ENCODE measurements around the gene SPARCL1.

- TF ChIP-seq, protein P1, sequence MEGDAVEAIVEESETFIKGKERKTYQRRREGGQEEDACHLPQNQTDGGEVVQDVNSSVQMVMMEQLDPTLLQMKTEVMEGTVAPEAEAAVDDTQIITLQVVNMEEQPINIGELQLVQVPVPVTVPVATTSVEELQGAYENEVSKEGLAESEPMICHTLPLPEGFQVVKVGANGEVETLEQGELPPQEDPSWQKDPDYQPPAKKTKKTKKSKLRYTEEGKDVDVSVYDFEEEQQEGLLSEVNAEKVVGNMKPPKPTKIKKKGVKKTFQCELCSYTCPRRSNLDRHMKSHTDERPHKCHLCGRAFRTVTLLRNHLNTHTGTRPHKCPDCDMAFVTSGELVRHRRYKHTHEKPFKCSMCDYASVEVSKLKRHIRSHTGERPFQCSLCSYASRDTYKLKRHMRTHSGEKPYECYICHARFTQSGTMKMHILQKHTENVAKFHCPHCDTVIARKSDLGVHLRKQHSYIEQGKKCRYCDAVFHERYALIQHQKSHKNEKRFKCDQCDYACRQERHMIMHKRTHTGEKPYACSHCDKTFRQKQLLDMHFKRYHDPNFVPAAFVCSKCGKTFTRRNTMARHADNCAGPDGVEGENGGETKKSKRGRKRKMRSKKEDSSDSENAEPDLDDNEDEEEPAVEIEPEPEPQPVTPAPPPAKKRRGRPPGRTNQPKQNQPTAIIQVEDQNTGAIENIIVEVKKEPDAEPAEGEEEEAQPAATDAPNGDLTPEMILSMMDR (conservative IDR thresholded peaks at IDR 0.05; ENCODE audit: low read length) = no peak
- no peak for TF ChIP-seq EZH2phosphoT487 (IDR thresholded peaks at IDR 0.05; ENCODE audit: borderline replicate concordance, low read depth, low read length)
These were observed 29.6 kb downstream of the SPARCL1 start for GRCh38 chr4:87499403-87500091.

All from OCI-LY7 (cell line).